WTC11 (cell line): ENCODE measurements around the gene GORASP1. TPM values are rescaled to one million over a fixed set of nuclear protein-coding genes. Genes with fewer than 3 reads are reported as not detected.

Source experiments
- ATAC-seq: fragments of 200-7000 bp; cut with Tn5 transposase; 2 replicates; pipeline ENCODE4 v1.10.0; 2021; ENCODE audit warnings: mild to moderate bottlenecking, moderate library complexity
- CTCF ChIA-PET: fragments of 300-600 bp; sonication (Branson Sonifier 250); formaldehyde crosslinking; loops from one replicate; lab custom pipeline; 2021; ENCODE audit warnings: antibody characterized with exemption; lab: Charles Lee
- POLR2A ChIA-PET: fragments of 350-600 bp; sonication (Branson Sonifier 250); formaldehyde crosslinking; loops from one replicate; lab custom pipeline; 2021; ENCODE audit warnings: antibody characterized with exemption; lab: Charles Lee
- DNase-seq: peaks from one replicate; pipeline ENCODE4 v3.0.0; 2021; ENCODE audit warnings: low spot score
- H3K27ac Mint-ChIP-seq: 2 replicates; pipeline ENCODE4 v1.8.0; 2021; ENCODE audit warnings: mixed read lengths
- H3K27me3 Mint-ChIP-seq: 2 replicates; pipeline ENCODE4 v1.8.0; 2021; ENCODE audit warnings: low read depth, mild to moderate bottlenecking, moderate library complexity, mixed read lengths
- H3K36me3 Mint-ChIP-seq: 2 replicates; pipeline ENCODE4 v1.8.0; 2021; ENCODE audit warnings: mixed read lengths
- H3K4me1 Mint-ChIP-seq: 2 replicates; pipeline ENCODE4 v1.8.0; 2022; ENCODE audit warnings: mixed read lengths
- H3K4me3 Mint-ChIP-seq: 2 replicates; pipeline ENCODE4 v1.8.0; 2021; ENCODE audit warnings: mild to moderate bottlenecking, moderate library complexity, mixed read lengths
- H3K9me3 Mint-ChIP-seq: 2 replicates; pipeline ENCODE4 v1.8.0; 2021; ENCODE audit warnings: mixed read lengths
- ATF2 ChIP-seq: sonication (generic); formaldehyde crosslinking; IDR thresholded peaks from 2 replicates; pipeline ENCODE4 v1.8.1; 2022; ENCODE audit warnings: low read depth, missing genetic modification reagents, borderline replicate concordance
- ATF6 ChIP-seq: sonication (generic); formaldehyde crosslinking; IDR thresholded peaks from 2 replicates; pipeline ENCODE4 v1.8.1; 2023; ENCODE audit warnings: mild to moderate bottlenecking, missing genetic modification reagents
- CBFB ChIP-seq: sonication (generic); formaldehyde crosslinking; IDR thresholded peaks from 2 replicates; pipeline ENCODE4 v1.8.1; 2022; ENCODE audit warnings: mild to moderate bottlenecking, low read depth, missing genetic modification reagents
- E2F5 ChIP-seq: sonication (generic); formaldehyde crosslinking; IDR thresholded peaks from 2 replicates; pipeline ENCODE4 v1.8.1; 2022; ENCODE audit warnings: mild to moderate bottlenecking, moderate library complexity, missing genetic modification reagents
- EMX1 ChIP-seq: fragments of 250-450 bp; sonication (Bioruptor Pico); IDR thresholded peaks from 2 replicates; pipeline ENCODE4 v1.8.0; 2021; ENCODE audit warnings: mild to moderate bottlenecking
- ETV6 ChIP-seq: sonication (generic); formaldehyde crosslinking; IDR thresholded peaks from 2 replicates; pipeline ENCODE4 v1.8.1; 2022; ENCODE audit warnings: mild to moderate bottlenecking, missing genetic modification reagents
- GRHL2 ChIP-seq: fragments of 250-450 bp; sonication (Bioruptor Pico); IDR thresholded peaks from 2 replicates; pipeline ENCODE4 v1.8.0; 2022; ENCODE audit warnings: mild to moderate bottlenecking, moderate library complexity; ENCODE audit not compliant: insufficient replicate concordance, severe bottlenecking
- GTF2I ChIP-seq: fragments of 250-450 bp; sonication (Bioruptor Pico); conservative IDR thresholded peaks from 2 replicates; pipeline ENCODE4 v1.4.0; 2021; ENCODE audit warnings: mild to moderate bottlenecking
- NFE2L1 ChIP-seq: sonication (generic); formaldehyde crosslinking; IDR thresholded peaks from 2 replicates; pipeline ENCODE4 v1.8.1; 2023; ENCODE audit warnings: missing genetic modification reagents
- NR1H2 ChIP-seq: sonication (generic); formaldehyde crosslinking; IDR thresholded peaks from 2 replicates; pipeline ENCODE4 v1.9.0; 2021; ENCODE audit warnings: mild to moderate bottlenecking, moderate library complexity, missing genetic modification reagents
- NR2C2 ChIP-seq: sonication (generic); formaldehyde crosslinking; IDR thresholded peaks from 2 replicates; pipeline ENCODE4 v1.8.0; 2022; ENCODE audit warnings: mild to moderate bottlenecking, missing genetic modification reagents
- OVOL2 ChIP-seq: fragments of 250-450 bp; sonication (Bioruptor Pico); IDR thresholded peaks from 2 replicates; pipeline ENCODE4 v1.9.0; 2021; ENCODE audit warnings: mild to moderate bottlenecking, borderline replicate concordance
- PRRX2 ChIP-seq: fragments of 250-450 bp; sonication (Bioruptor Pico); IDR thresholded peaks from 2 replicates; pipeline ENCODE4 v1.8.0; 2021; ENCODE audit warnings: mild to moderate bottlenecking
- ZNF121 ChIP-seq: sonication (generic); formaldehyde crosslinking; IDR thresholded peaks from 2 replicates; pipeline ENCODE4 v1.8.0; 2023; ENCODE audit warnings: missing genetic modification reagents
- ZNF138 ChIP-seq: sonication (generic); formaldehyde crosslinking; conservative IDR thresholded peaks from 2 replicates; pipeline ENCODE4 v1.8.1; 2022; ENCODE audit warnings: mild to moderate bottlenecking, moderate library complexity, missing genetic modification reagents
- total RNA-seq: library from RNA; stranded (reverse); gene quantifications from 3 replicates; pipeline ENCODE4 v1.2.3, GENCODE V29; 2021
- TF ChIP-seq, protein P1 (sequence below): sonication (generic); formaldehyde crosslinking; conservative IDR thresholded peaks from 2 replicates; pipeline ENCODE4 v1.8.1; 2023; ENCODE audit warnings: mild to moderate bottlenecking, low read depth, missing genetic modification reagents, moderate library complexity
- TF ChIP-seq, protein P2 (sequence below): sonication (generic); formaldehyde crosslinking; IDR thresholded peaks from 2 replicates; pipeline ENCODE4 v1.8.1; 2023; ENCODE audit warnings: mild to moderate bottlenecking, missing genetic modification reagents, moderate library complexity
- TF ChIP-seq, protein P3 (sequence below): sonication (generic); formaldehyde crosslinking; IDR thresholded peaks from 2 replicates; pipeline ENCODE4 v1.8.0; 2022; ENCODE audit warnings: missing genetic modification reagents
- TF ChIP-seq, protein P4 (sequence below): fragments of 250-450 bp; sonication (Bioruptor Pico); IDR thresholded peaks from 2 replicates; pipeline ENCODE4 v1.8.0; 2021; ENCODE audit warnings: mild to moderate bottlenecking
- TF ChIP-seq, protein P5 (sequence below): sonication (generic); formaldehyde crosslinking; IDR thresholded peaks from 2 replicates; pipeline ENCODE4 v1.8.0; 2022; ENCODE audit warnings: mild to moderate bottlenecking, missing genetic modification reagents
- TF ChIP-seq, protein P6 (sequence below): sonication (generic); formaldehyde crosslinking; IDR thresholded peaks from 2 replicates; pipeline ENCODE4 v1.8.1; 2022; ENCODE audit warnings: low read depth, mild to moderate bottlenecking, moderate library complexity, missing genetic modification reagents, borderline replicate concordance

The GORASP1 gene
- total RNA-seq, 1 experiment from 2014 or later: 47.4 TPM

DNA sequence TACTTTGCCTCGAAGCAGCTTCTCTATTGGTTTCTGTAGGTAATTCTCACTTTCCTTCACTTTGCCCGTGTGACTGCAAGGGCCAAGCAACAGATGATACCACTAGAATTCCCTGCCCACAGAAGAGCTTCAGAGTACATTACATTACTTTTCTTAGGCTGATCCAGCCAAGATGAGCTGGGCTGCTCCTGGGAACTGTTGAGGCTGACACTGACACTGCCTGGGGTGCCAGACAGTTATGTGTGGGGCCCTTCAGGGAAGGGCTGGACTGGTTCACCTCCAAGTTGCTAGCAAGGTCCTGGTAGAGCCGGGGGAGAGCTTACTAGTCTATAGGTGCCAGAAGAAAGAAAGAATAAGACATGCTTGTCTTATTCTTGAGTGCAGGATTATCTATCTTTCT, 19.0 kb downstream of the GORASP1 start:
- POLR2A ChIA-PET: no interaction called here
- CTCF ChIA-PET: interaction anchor here (0.6 kb wide), 1 partner anchor 879 kb away, joined by 5 read pairs; no protein-coding TSS in a partner anchor
- H3K9me3 Mint-ChIP-seq: no peaks in the 10 kb centered on the region
- H3K4me3 Mint-ChIP-seq: no peak overlapping the region
- H3K27me3 Mint-ChIP-seq: no peaks in the 10 kb centered on the region
- TF ChIP-seq ATF2 (CRISPR knock-in tag) (no peak), E2F5 (CRISPR knock-in tag) (no peak), ETV6 (no peak), OVOL2 (CRISPR knock-in tag) (no peak), ZNF121 (no peak), GRHL2 (CRISPR knock-in tag) (no peak), CBFB (no peak), GTF2I (no peak), ZNF138 (CRISPR knock-in tag) (no peak), ATF6 (CRISPR knock-in tag) (no peak), NR2C2 (CRISPR knock-in tag) (no peak)
- TF ChIP-seq, protein P1, sequence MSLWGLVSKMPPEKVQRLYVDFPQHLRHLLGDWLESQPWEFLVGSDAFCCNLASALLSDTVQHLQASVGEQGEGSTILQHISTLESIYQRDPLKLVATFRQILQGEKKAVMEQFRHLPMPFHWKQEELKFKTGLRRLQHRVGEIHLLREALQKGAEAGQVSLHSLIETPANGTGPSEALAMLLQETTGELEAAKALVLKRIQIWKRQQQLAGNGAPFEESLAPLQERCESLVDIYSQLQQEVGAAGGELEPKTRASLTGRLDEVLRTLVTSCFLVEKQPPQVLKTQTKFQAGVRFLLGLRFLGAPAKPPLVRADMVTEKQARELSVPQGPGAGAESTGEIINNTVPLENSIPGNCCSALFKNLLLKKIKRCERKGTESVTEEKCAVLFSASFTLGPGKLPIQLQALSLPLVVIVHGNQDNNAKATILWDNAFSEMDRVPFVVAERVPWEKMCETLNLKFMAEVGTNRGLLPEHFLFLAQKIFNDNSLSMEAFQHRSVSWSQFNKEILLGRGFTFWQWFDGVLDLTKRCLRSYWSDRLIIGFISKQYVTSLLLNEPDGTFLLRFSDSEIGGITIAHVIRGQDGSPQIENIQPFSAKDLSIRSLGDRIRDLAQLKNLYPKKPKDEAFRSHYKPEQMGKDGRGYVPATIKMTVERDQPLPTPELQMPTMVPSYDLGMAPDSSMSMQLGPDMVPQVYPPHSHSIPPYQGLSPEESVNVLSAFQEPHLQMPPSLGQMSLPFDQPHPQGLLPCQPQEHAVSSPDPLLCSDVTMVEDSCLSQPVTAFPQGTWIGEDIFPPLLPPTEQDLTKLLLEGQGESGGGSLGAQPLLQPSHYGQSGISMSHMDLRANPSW (CRISPR knock-in tag): no peak
- TF ChIP-seq, protein P2, sequence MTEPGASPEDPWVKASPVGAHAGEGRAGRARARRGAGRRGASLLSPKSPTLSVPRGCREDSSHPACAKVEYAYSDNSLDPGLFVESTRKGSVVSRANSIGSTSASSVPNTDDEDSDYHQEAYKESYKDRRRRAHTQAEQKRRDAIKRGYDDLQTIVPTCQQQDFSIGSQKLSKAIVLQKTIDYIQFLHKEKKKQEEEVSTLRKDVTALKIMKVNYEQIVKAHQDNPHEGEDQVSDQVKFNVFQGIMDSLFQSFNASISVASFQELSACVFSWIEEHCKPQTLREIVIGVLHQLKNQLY (CRISPR knock-in tag): no peak
- TF ChIP-seq, protein P3, sequence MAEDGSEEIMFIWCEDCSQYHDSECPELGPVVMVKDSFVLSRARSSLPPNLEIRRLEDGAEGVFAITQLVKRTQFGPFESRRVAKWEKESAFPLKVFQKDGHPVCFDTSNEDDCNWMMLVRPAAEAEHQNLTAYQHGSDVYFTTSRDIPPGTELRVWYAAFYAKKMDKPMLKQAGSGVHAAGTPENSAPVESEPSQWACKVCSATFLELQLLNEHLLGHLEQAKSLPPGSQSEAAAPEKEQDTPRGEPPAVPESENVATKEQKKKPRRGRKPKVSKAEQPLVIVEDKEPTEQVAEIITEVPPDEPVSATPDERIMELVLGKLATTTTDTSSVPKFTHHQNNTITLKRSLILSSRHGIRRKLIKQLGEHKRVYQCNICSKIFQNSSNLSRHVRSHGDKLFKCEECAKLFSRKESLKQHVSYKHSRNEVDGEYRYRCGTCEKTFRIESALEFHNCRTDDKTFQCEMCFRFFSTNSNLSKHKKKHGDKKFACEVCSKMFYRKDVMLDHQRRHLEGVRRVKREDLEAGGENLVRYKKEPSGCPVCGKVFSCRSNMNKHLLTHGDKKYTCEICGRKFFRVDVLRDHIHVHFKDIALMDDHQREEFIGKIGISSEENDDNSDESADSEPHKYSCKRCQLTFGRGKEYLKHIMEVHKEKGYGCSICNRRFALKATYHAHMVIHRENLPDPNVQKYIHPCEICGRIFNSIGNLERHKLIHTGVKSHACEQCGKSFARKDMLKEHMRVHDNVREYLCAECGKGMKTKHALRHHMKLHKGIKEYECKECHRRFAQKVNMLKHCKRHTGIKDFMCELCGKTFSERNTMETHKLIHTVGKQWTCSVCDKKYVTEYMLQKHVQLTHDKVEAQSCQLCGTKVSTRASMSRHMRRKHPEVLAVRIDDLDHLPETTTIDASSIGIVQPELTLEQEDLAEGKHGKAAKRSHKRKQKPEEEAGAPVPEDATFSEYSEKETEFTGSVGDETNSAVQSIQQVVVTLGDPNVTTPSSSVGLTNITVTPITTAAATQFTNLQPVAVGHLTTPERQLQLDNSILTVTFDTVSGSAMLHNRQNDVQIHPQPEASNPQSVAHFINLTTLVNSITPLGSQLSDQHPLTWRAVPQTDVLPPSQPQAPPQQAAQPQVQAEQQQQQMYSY (CRISPR knock-in tag): no peak
- TF ChIP-seq, all 79 proteins: peak for 0
- DNase-seq (no peak), ATAC-seq (no peak)
- H3K27ac Mint-ChIP-seq: no peak overlapping the region
- H3K4me1 Mint-ChIP-seq: no peaks in the 10 kb centered on the region
- peaks cover 38% of the 10 kb centered on the region for H3K36me3 Mint-ChIP-seq

- H3K4me1 Mint-ChIP-seq: no peaks in the 10 kb centered on the region
- DNase-seq: no peak
- H3K27ac Mint-ChIP-seq: no peak overlapping the region
- H3K9me3 Mint-ChIP-seq: no peaks in the 10 kb centered on the region
- H3K4me3 Mint-ChIP-seq: no peak overlapping the region
- H3K36me3 Mint-ChIP-seq: peaks cover 34% of the 10 kb centered on the region
- ChIA-PET CTCF (interaction anchor here (0.7 to 1.3 kb wide), 2 partner anchors 202 to 206 kb away, joined by 3 to 5 read pairs; no protein-coding TSS in a partner anchor), POLR2A (no interaction called here)
- ATAC-seq: no peak
- H3K27me3 Mint-ChIP-seq: no peaks in the 10 kb centered on the region
- TF ChIP-seq, protein P4, sequence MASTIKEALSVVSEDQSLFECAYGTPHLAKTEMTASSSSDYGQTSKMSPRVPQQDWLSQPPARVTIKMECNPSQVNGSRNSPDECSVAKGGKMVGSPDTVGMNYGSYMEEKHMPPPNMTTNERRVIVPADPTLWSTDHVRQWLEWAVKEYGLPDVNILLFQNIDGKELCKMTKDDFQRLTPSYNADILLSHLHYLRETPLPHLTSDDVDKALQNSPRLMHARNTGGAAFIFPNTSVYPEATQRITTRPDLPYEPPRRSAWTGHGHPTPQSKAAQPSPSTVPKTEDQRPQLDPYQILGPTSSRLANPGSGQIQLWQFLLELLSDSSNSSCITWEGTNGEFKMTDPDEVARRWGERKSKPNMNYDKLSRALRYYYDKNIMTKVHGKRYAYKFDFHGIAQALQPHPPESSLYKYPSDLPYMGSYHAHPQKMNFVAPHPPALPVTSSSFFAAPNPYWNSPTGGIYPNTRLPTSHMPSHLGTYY: no peak
- TF ChIP-seq GRHL2 (CRISPR knock-in tag) (no peak), NFE2L1 (CRISPR knock-in tag) (no peak), NR1H2 (CRISPR knock-in tag) (no peak), PRRX2 (no peak), EMX1 (no peak)
- TF ChIP-seq, protein P5, sequence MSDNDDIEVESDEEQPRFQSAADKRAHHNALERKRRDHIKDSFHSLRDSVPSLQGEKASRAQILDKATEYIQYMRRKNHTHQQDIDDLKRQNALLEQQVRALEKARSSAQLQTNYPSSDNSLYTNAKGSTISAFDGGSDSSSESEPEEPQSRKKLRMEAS (CRISPR knock-in tag): no peak
- TF ChIP-seq, protein P6, sequence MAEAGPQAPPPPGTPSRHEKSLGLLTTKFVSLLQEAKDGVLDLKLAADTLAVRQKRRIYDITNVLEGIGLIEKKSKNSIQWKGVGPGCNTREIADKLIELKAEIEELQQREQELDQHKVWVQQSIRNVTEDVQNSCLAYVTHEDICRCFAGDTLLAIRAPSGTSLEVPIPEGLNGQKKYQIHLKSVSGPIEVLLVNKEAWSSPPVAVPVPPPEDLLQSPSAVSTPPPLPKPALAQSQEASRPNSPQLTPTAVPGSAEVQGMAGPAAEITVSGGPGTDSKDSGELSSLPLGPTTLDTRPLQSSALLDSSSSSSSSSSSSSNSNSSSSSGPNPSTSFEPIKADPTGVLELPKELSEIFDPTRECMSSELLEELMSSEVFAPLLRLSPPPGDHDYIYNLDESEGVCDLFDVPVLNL (CRISPR knock-in tag): no peak
These were observed 21.3 kb downstream of the GORASP1 start for GRCh38 chr3:39086144-39086543.
